GM21528 (cell line): ENCODE results near the gene TEX261.
"Not testable (repeated sequence)": the region's sequence is repeated elsewhere in the genome, so short reads cannot be mapped to it uniquely, and the experiment has no call there.

Experiments
- ATAC-seq: cut with Tn5 transposase; IDR thresholded peaks from one replicate; pipeline ENCODE4 v1.9.1; 2021; ENCODE audit warnings: mild to moderate bottlenecking, moderate library complexity; ENCODE audit not compliant: unreplicated experiment, low FRiP score

Gene TEX261

GRCh38 chr2:70994699-70995425 is at the start of gene TEX261:
Gene TEX261 (minus strand): TSS chr2:70994873. CDS start chr2:70994757, 116 bp downstream.
- peak; percentile 94 for ATAC-seq

DNA sequence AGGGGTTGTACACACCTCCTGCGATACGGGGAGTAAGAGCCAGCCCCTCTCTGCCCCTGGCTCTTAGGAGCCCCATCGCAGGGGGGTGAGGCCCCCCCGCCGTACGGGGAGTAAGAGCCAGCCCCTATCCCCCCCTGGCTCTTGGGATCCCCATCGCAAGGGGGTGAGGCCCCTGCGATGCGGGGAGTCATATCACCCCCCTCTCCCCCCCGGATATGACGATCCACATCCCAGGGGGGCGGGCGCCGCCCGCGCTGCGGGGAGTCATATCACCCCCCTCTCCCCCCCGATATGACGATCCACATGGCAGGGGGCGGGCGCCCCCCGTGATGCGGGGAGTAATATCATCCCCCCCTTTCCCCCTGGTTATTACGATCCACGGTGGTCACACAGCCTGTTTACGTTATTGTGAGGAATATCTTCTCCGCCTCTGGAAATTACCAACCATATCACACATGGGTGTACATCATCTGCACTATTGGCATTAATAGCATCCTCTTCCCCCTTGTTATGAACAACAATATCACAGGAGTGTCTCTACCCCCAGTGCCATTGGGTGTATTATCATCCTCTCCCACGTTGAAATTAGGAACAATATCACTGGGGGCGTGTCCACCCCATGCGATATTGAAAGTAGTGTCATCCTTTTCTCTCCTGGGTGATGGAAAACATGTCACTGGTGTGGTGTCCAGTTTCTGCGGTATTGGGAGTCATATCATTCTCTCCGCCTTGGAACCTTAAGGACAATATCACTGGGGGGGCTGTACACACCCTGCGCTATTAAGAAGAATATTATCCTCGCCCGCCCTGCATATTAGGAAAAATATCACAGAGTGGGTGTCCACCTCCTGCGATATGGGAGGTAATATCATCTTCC is 49.1 kb upstream of the TEX261 start:
- no peak for ATAC-seq

GRCh38 chr2:71042287-71042686 is 47.6 kb upstream of the TEX261 start:
- no peak for ATAC-seq

DNA sequence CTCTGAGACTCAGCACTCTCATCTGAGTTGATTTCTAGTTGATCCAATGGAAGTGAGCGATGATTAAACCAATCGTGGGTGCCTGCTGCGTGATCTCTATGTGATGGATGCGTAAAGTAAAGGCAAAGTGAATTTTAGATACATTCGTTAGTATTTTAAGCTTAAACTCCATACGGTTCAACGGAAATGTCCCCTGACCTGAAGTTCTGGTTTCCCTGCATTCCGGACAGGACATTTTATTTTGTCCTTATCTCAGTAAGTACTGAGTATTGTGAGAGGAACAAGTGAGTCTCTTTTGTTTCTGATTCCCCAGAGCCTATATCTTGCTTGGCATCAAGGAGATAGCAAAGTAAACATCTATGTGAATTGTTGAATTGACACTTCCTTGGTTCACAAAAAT is 41.6 kb upstream of the TEX261 start:
- ATAC-seq = not testable (repeated sequence)

DNA sequence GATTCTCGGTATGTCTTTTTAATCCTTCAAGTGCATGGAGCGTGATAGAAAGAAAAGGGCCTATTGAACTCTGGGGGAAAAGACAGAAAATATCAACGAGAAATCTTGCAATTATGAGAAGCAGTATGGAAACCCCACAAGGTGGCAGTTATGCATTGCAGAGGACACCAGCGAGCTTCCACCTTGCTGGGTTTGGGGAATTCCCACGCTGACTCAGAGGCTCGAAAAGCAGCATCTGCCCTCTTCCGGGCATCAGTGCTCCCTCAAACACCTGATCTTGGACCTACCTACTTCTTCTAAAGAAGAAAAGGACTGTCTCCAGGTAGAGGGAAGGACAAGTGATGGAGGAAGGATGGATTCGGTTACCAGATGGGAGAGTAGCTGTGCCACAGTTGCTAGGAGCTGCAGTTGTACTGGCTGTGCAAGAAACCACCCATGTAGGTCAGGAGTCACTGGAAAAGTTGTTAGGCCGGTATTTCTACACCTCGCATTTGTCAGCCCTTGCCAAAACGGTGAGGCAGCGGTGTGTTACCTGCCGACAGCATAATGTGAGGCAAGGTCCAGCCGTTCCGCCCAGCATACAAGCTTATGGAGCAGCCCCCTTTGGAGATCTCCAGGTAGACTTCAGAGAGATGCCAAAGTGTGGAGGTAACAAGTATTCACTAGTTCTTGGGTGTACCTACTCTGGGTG is 29.0 kb upstream of the TEX261 start:
- ATAC-seq = not testable (repeated sequence)

DNA sequence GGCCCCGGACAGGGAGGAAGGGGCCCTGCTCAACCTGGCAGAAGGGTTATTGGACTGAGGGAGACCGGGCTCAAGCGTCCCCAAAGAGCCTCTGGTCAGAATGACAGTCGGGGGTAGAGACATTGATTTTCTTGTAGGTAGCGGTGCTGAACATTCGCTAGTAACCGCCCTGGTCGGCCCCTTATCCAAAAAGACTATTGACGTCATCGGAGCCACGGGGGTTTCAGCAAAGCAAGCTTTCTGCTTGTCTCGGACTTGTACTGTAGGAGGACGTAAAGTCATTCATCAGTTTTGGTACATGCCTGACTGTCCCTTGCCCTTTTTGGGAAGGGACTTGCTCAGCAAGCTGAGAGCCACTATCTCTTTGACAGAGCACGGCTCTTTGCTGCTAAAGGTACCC is 26.7 kb upstream of the TEX261 start:
- ATAC-seq = not testable (repeated sequence)

DNA sequence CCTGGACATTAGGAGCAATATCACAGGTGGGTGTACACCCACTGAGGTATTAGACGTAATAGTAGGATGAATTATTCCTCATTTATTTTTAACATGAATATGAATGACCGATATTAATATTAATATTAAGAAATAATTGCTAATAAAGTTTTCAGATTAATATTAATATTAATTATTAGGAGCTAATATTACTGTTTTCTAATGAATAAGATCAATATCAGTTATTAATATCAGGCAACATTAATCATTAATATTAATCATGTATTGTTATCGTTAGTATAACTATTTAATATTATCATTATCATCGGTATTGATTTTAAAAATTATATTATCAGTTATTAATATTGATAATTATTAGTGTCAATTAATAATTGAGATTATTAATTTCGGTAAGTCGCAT is 25.3 kb upstream of the TEX261 start:
- not testable (repeated sequence) for ATAC-seq

- no peak for ATAC-seq
These were observed 24.0 kb upstream of the TEX261 start for GRCh38 chr2:71018625-71019024.

- ATAC-seq = not testable (repeated sequence)
These were observed 17.1 kb upstream of the TEX261 start for GRCh38 chr2:71011786-71012185.

- no peak for ATAC-seq
These were observed 13.7 kb upstream of the TEX261 start for GRCh38 chr2:71008342-71008741.

GRCh38 chr2:71006955-71007799 is 12.5 kb upstream of the TEX261 start:
- no peak for ATAC-seq

- ATAC-seq = no peak
These were observed 11.7 kb upstream of the TEX261 start for GRCh38 chr2:71006323-71006722.

- ATAC-seq = no peak
These were observed 10.9 kb upstream of the TEX261 start for GRCh38 chr2:71005271-71006202.

GRCh38 chr2:71004857-71005256 is 10.2 kb upstream of the TEX261 start:
- no peak for ATAC-seq

- no peak for ATAC-seq
These were observed 9.5 kb upstream of the TEX261 start for GRCh38 chr2:71003966-71004755.

DNA sequence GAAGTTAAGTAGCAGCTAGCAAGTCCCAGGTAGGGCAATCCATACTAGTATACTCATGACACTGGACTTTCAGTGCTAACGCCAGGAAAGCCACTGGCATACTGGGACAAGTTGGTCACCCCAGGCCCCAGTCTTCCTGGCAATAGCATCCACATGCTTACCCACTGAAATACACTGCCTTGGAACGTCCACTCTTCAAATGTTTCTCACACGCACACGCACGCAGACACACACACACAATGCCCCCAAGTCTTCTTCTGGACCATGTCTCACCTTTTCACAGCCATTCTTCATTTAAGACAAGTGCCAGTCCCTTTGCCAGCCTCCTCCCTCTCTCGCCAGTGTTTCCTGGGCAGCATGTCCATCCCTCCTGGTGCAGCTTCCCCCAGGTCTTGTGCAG is 8.7 kb upstream of the TEX261 start:
- no peak for ATAC-seq

DNA sequence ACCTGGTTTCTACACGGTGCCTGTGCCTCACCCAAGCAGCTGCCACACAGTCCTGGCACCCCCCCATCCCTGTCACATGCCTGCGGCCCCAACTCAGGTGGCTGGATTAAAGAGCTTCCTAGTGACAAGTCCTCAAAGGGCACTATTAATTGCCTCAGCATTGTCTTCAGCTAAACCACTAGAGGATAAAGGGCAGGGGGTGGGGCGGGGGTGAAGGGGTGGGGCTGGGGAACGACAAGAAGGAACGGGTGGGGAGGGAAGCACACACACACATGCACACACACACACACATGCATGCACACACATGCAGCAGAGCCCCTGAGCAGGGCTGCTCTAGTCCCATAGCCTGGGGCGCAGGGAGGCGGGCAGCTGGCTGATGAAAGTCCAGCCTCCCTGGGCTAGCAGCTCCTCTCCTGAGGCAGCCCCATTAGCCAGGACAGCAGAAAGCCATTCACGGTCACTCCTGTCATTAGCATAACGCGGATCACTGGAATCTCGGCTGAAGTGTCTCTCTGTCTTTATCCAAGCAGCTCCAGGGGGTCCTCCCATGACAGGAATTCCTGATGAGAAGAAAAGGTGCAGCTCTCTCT is 7.4 kb upstream of the TEX261 start:
- ATAC-seq = no peak

GRCh38 chr2:71001592-71001927 is 6.9 kb upstream of the TEX261 start:
- no peak for ATAC-seq
